HUES48 (cell line): ENCODE measurements around the gene PHF23.

Experiments used
- H3K27ac ChIP-seq: one replicate; pipeline ENCODE4 v1.7.0; 2013; ENCODE audit warnings: low read depth, low read length, inconsistent platforms
- H3K27me3 ChIP-seq: 2 replicates; pipeline ENCODE4 v1.6.1; 2013; ENCODE audit warnings: mild to moderate bottlenecking, low read length; ENCODE audit not compliant: control insufficient read depth, insufficient read depth
- H3K36me3 ChIP-seq: 2 replicates; pipeline ENCODE4 v1.6.1; 2013; ENCODE audit warnings: low read length; ENCODE audit not compliant: control insufficient read depth, insufficient read depth
- H3K4me1 ChIP-seq: 2 replicates; pipeline ENCODE4 v1.6.1; 2013; ENCODE audit warnings: mild to moderate bottlenecking, low read length; ENCODE audit not compliant: control insufficient read depth, insufficient read depth
- H3K4me3 ChIP-seq: 2 replicates; pipeline ENCODE4 v1.5.1; 2013; ENCODE audit warnings: mild to moderate bottlenecking, low read depth, low read length
- H3K9ac ChIP-seq: 2 replicates; pipeline ENCODE4 v1.6.1; 2013; ENCODE audit warnings: mild to moderate bottlenecking, low read depth, low read length, moderate library complexity
- H3K9me3 ChIP-seq: 2 replicates; pipeline ENCODE4 v1.6.1; 2013; ENCODE audit warnings: low read length; ENCODE audit not compliant: control insufficient read depth, insufficient read depth

PHF23 gene

GRCh38 chr17:7235693-7236665 is 3.3 kb downstream of the PHF23 start:
- Histone ChIP-seq H3K27me3 (no peaks in the 10 kb centered on the region), H3K4me3 (no peak overlapping the region), H3K36me3 (peaks cover 37% of the 10 kb centered on the region), H3K27ac (peak overlapping the region; percentile 94), H3K4me1 (peaks cover 14% of the 10 kb centered on the region), H3K9ac (no peak overlapping the region), H3K9me3 (no peaks in the 10 kb centered on the region)

GRCh38 chr17:7234083-7234951 is 4.9 kb downstream of the PHF23 start, which contains the start of gene DVL2:
TSS of gene DVL2 (minus strand) at chr17:7234517. CDS start at chr17:7234262, 255 bp downstream.
- Histone ChIP-seq H3K9ac (peak within 1 kb of the TSS; percentile 77), H3K27ac (peak within 1 kb of the TSS; percentile 94), H3K36me3 (peaks cover 42% of the 10 kb centered on the region), H3K4me1 (peaks cover 11% of the 10 kb centered on the region), H3K27me3 (no peaks in the 10 kb centered on the region), H3K9me3 (no peaks in the 10 kb centered on the region), H3K4me3 (peak within 1 kb of the TSS; percentile 94)

GRCh38 chr17:7233701-7234082 is 5.6 kb downstream of the PHF23 start:
- Histone ChIP-seq H3K9ac (peak overlapping the region; percentile 77), H3K9me3 (no peaks in the 10 kb centered on the region), H3K27me3 (no peaks in the 10 kb centered on the region), H3K4me3 (peak overlapping the region; percentile 94), H3K27ac (peak overlapping the region; percentile 94), H3K36me3 (peaks cover 48% of the 10 kb centered on the region), H3K4me1 (peaks cover 11% of the 10 kb centered on the region)

DNA sequence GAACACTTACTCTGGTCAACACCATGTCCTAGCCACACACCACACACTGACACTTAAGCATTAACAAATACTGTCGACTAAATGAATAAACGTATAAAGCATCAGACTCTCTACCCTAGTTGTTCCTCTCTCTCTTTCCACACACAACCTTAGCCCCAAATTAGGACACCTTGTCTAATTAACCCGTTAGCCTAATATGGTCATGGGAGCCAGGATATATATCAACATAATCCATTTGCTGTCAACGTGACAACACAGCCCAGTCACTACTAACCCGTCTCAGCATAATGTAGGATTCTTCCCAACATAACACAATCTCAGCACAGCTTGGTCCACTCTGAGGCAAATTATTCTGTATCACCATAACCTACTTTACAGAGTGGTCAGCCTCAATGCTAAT is 7.1 kb downstream of the PHF23 start:
- Histone ChIP-seq H3K4me1 (peaks cover 7% of the 10 kb centered on the region), H3K4me3 (no peak overlapping the region)

DNA sequence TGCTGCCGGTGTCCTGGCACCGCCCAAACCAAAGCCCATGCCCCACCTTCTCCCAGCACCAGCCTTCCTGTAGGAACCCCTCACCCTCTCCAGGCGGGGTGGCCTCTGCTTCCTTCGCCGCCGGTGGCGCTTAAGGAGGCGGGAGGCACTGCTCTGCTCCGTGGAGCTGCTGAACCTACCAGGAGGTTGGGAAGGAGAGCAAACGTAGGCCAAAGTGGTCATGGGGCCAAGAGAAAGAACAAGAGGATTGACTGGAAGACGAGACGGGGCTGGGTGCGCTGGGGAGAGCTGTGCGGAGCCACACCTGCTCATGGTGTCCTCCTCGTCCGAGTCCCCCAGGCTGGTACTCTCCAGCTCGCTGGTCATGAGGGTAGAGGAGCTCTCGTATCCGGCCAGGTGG is 9.8 kb downstream of the PHF23 start:
- Histone ChIP-seq H3K4me3 (no peak overlapping the region), H3K4me1 (peaks cover 6% of the 10 kb centered on the region; the same call in 1 of the 2 replicates), H3K36me3 (peaks cover 63% of the 10 kb centered on the region), H3K9me3 (no peaks in the 10 kb centered on the region), H3K27me3 (no peaks in the 10 kb centered on the region), H3K9ac (no peak overlapping the region), H3K27ac (no peak overlapping the region)

More for the DNA sequence above, 7.1 kb downstream of the PHF23 start:
- Histone ChIP-seq H3K27ac (no peak overlapping the region), H3K27me3 (no peaks in the 10 kb centered on the region), H3K9ac (no peak overlapping the region), H3K36me3 (peaks cover 62% of the 10 kb centered on the region), H3K9me3 (no peaks in the 10 kb centered on the region)

- H3K4me3 ChIP-seq = no peak overlapping the region
- peaks cover 6% of the 10 kb centered on the region; the same call in 1 of the 2 replicates for H3K4me1 ChIP-seq
- peaks cover 67% of the 10 kb centered on the region for H3K36me3 ChIP-seq
- H3K27ac ChIP-seq = no peak overlapping the region
- no peaks in the 10 kb centered on the region for H3K9me3 ChIP-seq
- no peak overlapping the region for H3K9ac ChIP-seq
- H3K27me3 ChIP-seq = no peaks in the 10 kb centered on the region
Measured at GRCh38 chr17:7228920-7229319, 10.3 kb downstream of the PHF23 start.

DNA sequence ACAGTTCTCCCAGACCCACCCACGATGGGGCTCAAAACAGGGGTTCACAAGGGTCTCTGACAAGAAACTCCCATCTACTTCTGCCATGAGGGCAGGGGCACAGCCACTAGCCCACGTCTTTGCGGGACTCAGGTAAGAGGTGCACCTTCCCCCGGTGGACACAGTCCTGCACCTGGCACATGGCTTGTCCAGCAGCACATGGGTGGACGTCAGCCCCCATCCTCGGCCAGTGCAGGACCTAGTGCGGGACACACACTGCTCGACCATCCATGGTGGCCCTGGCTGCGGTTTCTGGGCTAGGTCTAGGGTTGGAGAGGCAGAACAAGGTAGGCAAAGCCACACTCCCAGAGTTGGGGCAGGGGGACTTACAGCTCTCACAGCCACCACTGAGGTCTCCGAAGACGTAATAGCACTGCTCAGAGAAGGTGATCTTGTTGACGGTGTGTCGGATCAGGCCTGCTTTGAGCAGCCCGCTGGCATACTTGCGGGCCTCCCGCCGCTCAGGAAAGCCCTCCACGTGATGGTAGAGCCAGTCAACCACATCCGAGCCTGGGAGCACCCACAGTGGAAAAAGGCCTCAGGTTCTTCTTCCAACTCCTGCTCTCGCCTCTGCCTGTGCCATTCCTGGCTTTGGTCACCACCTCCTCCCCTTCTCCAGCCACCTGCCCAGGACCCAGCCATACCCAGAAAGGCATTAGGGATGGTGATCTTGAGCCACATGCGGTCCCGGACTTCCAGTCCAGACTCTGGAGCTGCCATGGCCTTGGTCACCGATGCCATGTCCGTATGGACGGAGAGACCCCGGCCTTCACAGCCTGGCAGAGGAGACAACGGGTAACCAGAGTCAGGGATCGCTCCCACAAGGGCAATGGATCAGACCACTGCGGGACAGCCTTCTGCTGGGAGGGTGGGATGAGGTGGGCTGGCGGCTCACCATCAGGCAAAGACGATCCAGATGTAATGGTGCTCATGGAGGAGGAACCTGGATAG is 12.2 kb downstream of the PHF23 start:
- no peaks in the 10 kb centered on the region for H3K27me3 ChIP-seq
- no peaks in the 10 kb centered on the region for H3K9me3 ChIP-seq
- H3K4me3 ChIP-seq = no peak overlapping the region
- H3K9ac ChIP-seq = no peak overlapping the region
- H3K36me3 ChIP-seq = peaks cover 85% of the 10 kb centered on the region
- H3K4me1 ChIP-seq = no peaks in the 10 kb centered on the region
- no peak overlapping the region for H3K27ac ChIP-seq

- Histone ChIP-seq H3K27me3 (no peaks in the 10 kb centered on the region), H3K27ac (no peak overlapping the region), H3K9me3 (no peaks in the 10 kb centered on the region), H3K4me1 (no peaks in the 10 kb centered on the region), H3K36me3 (peaks cover 96% of the 10 kb centered on the region), H3K4me3 (no peak overlapping the region), H3K9ac (no peak overlapping the region)
Measured at GRCh38 chr17:7225711-7226331, 13.4 kb downstream of the PHF23 start.

GRCh38 chr17:7224661-7225111 is 14.6 kb downstream of the PHF23 start:
- Histone ChIP-seq H3K4me3 (no peak overlapping the region), H3K27ac (peak overlapping the region; percentile 40), H3K9ac (no peak overlapping the region), H3K27me3 (no peaks in the 10 kb centered on the region), H3K36me3 (peaks cover 85% of the 10 kb centered on the region), H3K4me1 (0 out of 2 replicates have a peak, but pooled peaks cover 5% of the 10 kb centered on the region), H3K9me3 (no peaks in the 10 kb centered on the region)
